CD4-positive, CD25-positive, alpha-beta regulatory T cell (primary cell): ENCODE data around the gene FAM98A. TPM values are rescaled to one million over a fixed set of nuclear protein-coding genes. Genes with fewer than 3 reads are reported as not detected.

Experiments used
- ATAC-seq, 2 donors: fragments of 150-1000 bp; cut with Tn5 transposase; one replicate each; pipeline ENCODE4 v1.10.0; 2021; ENCODE audit warnings: low read depth in 2 of 2, moderate number of reproducible peaks in 2 of 2, moderate library complexity in 1 of 2
- DNase-seq, 3 donors: peaks; one replicate each; pipeline versions ENCODE4 v3.0.0 to v3.0.0-alpha.2; 2012 to 2022; ENCODE audit warnings: mixed read lengths in 1 of 3
- H3K27ac ChIP-seq: one replicate; pipeline ENCODE4 v1.7.0; 2013; ENCODE audit warnings: mild to moderate bottlenecking, low read length; ENCODE audit not compliant: insufficient read depth, poor library complexity, severe bottlenecking
- H3K27me3 ChIP-seq: one replicate; pipeline ENCODE4 v1.7.0; 2013; ENCODE audit warnings: low read length; ENCODE audit not compliant: control insufficient read depth, insufficient read depth
- H3K36me3 ChIP-seq: one replicate; pipeline ENCODE4 v1.7.0; 2013; ENCODE audit warnings: mild to moderate bottlenecking, low read length, moderate library complexity; ENCODE audit not compliant: control insufficient read depth, insufficient read depth
- H3K4me1 ChIP-seq: 2 replicates; pipeline ENCODE4 v1.7.0; 2013; ENCODE audit warnings: mild to moderate bottlenecking, low read length; ENCODE audit not compliant: insufficient read depth, control insufficient read depth, poor library complexity, severe bottlenecking
- H3K4me3 ChIP-seq: one replicate; pipeline ENCODE4 v1.7.0; 2013; ENCODE audit warnings: low read depth, mild to moderate bottlenecking, low read length, moderate library complexity
- H3K9me3 ChIP-seq, 2 experiments: 1 replicate in 1 of 2; 2 replicates in 1 of 2; pipeline ENCODE4 v1.7.0; 2013; ENCODE audit warnings: low read length in 2 of 2, mild to moderate bottlenecking in 1 of 2, moderate library complexity in 1 of 2; ENCODE audit not compliant: control insufficient read depth in 2 of 2
- H3K27ac Mint-ChIP-seq, 3 donors: one replicate each; pipeline ENCODE4 v1.8.0; 2020 to 2022; ENCODE audit warnings: mild to moderate bottlenecking in 3 of 3, mixed read lengths in 3 of 3, moderate library complexity in 2 of 3
- H3K27me3 Mint-ChIP-seq: one replicate; pipeline ENCODE4 v1.8.0; 2022; ENCODE audit warnings: mild to moderate bottlenecking, mixed read lengths
- H3K36me3 Mint-ChIP-seq: one replicate; pipeline ENCODE4 v1.8.0; 2020; ENCODE audit warnings: mixed read lengths
- H3K4me1 Mint-ChIP-seq, 4 donors: one replicate each; pipeline ENCODE4 v1.8.0; 2020 to 2022; ENCODE audit warnings: mixed read lengths in 4 of 4, mild to moderate bottlenecking in 1 of 4
- H3K4me3 Mint-ChIP-seq, 4 donors: one replicate each; pipeline ENCODE4 v1.8.0; 2020 to 2022; ENCODE audit warnings: mild to moderate bottlenecking in 4 of 4, mixed read lengths in 4 of 4, moderate library complexity in 3 of 4
- H3K9me3 Mint-ChIP-seq, 7 donors: one replicate each; pipeline ENCODE4 v1.8.0; 2020 to 2022; ENCODE audit warnings: mixed read lengths in 7 of 7, mild to moderate bottlenecking in 3 of 7, moderate library complexity in 2 of 7
- polyA plus RNA-seq, 4 donors: library from polyadenylated mRNA; unstranded; fragments of 300-500 nt; fragmentation: Illumina TruSeq; gene quantifications; one replicate each; pipeline ENCODE4 v1.2.3, GENCODE V29; 2021
- total RNA-seq: library from RNA; stranded (reverse); gene quantifications from one replicate; pipeline ENCODE4 v1.2.3, GENCODE V29; 2022

Gene FAM98A
- total RNA-seq, result 19.5 TPM
- 10 to 100 TPM; 14.8 to 29.0 (median 20.8) TPM for polyA plus RNA-seq

GRCh38 chr2:33599175-33599942 lies at the start of gene FAM98A:
FAM98A (minus strand) TSS chr2:33599299; CDS start chr2:33599221, 78 bp downstream.
- ATAC-seq (peak; percentile 92 to 95), DNase-seq (peak; percentile 98 to 99 (median 99))

GRCh38 chr2:33645861-33646260 lies 46.8 kb upstream of the FAM98A start:
- Histone ChIP-seq H3K27ac (no peak overlapping the region), H3K4me3 (no peak overlapping the region), H3K9me3 (peaks cover 0 to 2% of the 10 kb centered on the region in 2 experiments), H3K4me1 (no peaks in the 10 kb centered on the region), H3K27me3 (peaks cover 6% of the 10 kb centered on the region), H3K36me3 (no peaks in the 10 kb centered on the region)
- H3K27me3 Mint-ChIP-seq, result peaks cover 5% of the 10 kb centered on the region
- DNase-seq (no peak), ATAC-seq (no peak)
- H3K9me3 Mint-ChIP-seq, result peaks cover 0 to 6% (median 2%) of the 10 kb centered on the region in 7 donors
- H3K36me3 Mint-ChIP-seq, result no peaks in the 10 kb centered on the region
- no peak overlapping the region for H3K27ac Mint-ChIP-seq
- no peak overlapping the region for H3K4me3 Mint-ChIP-seq
- H3K4me1 Mint-ChIP-seq, result no peaks in the 10 kb centered on the region

More at GRCh38 chr2:33599175-33599942, at the start of gene FAM98A:
- H3K9me3 Mint-ChIP-seq, result no peaks in the 10 kb centered on the region
- peaks cover 16 to 43% (median 24%) of the 10 kb centered on the region in 4 donors for H3K4me1 Mint-ChIP-seq
- H3K27me3 ChIP-seq, result no peaks in the 10 kb centered on the region
- H3K27me3 Mint-ChIP-seq, result peaks cover 6% of the 10 kb centered on the region
- H3K36me3 ChIP-seq, result peaks cover 2% of the 10 kb centered on the region
- peaks cover 30% of the 10 kb centered on the region for H3K4me1 ChIP-seq
- H3K36me3 Mint-ChIP-seq, result peaks cover 6% of the 10 kb centered on the region
- H3K27ac ChIP-seq, result peak within 1 kb of the TSS; percentile 83
- H3K9me3 ChIP-seq, result no peaks in the 10 kb centered on the region
- H3K4me3 Mint-ChIP-seq, result peak within 1 kb of the TSS; percentile 95 to 100 (median 98)
- peak within 1 kb of the TSS; percentile 91 for H3K4me3 ChIP-seq
- peak within 1 kb of the TSS; percentile 87 to 97 (median 95) for H3K27ac Mint-ChIP-seq

- H3K9me3 Mint-ChIP-seq, result peaks cover 0 to 6% (median 2%) of the 10 kb centered on the region in 7 donors
- Histone ChIP-seq H3K27me3 (peaks cover 6% of the 10 kb centered on the region), H3K9me3 (peaks cover 0 to 2% of the 10 kb centered on the region in 2 experiments), H3K27ac (no peak overlapping the region), H3K4me1 (no peaks in the 10 kb centered on the region), H3K36me3 (no peaks in the 10 kb centered on the region), H3K4me3 (no peak overlapping the region)
- ATAC-seq, result no peak
- H3K4me1 Mint-ChIP-seq, result no peaks in the 10 kb centered on the region
- DNase-seq, result no peak
- H3K27ac Mint-ChIP-seq, result no peak overlapping the region
- no peak overlapping the region for H3K4me3 Mint-ChIP-seq
- H3K27me3 Mint-ChIP-seq, result peaks cover 5% of the 10 kb centered on the region
- no peaks in the 10 kb centered on the region for H3K36me3 Mint-ChIP-seq
Measured at GRCh38 chr2:33644215-33644614, 45.1 kb upstream of the FAM98A start.

- no peaks in the 10 kb centered on the region for H3K27me3 ChIP-seq
- no peaks in the 10 kb centered on the region for H3K9me3 ChIP-seq
- H3K36me3 ChIP-seq, result no peaks in the 10 kb centered on the region
- H3K4me3 Mint-ChIP-seq, result no peak overlapping the region
- H3K4me1 Mint-ChIP-seq, result no peaks in the 10 kb centered on the region
- H3K27ac ChIP-seq, result no peak overlapping the region
- DNase-seq (no peak), ATAC-seq (no peak)
- H3K4me1 ChIP-seq, result no peaks in the 10 kb centered on the region
- no peaks in the 10 kb centered on the region for H3K36me3 Mint-ChIP-seq
- H3K9me3 Mint-ChIP-seq, result peaks cover 0 to 4% (median 0%) of the 10 kb centered on the region in 7 donors
- no peak overlapping the region for H3K27ac Mint-ChIP-seq
- H3K4me3 ChIP-seq, result no peak overlapping the region
- H3K27me3 Mint-ChIP-seq, result no peaks in the 10 kb centered on the region
Measured at GRCh38 chr2:33636001-33636400, 36.9 kb upstream of the FAM98A start.

GRCh38 chr2:33634261-33634910 lies 35.3 kb upstream of the FAM98A start:
- no peaks in the 10 kb centered on the region for H3K9me3 ChIP-seq
- no peak overlapping the region for H3K27ac Mint-ChIP-seq
- no peak overlapping the region for H3K27ac ChIP-seq
- H3K4me3 ChIP-seq, result no peak overlapping the region
- no peaks in the 10 kb centered on the region for H3K27me3 ChIP-seq
- no peak overlapping the region for H3K4me3 Mint-ChIP-seq
- H3K9me3 Mint-ChIP-seq, result peaks cover 0 to 4% (median 0%) of the 10 kb centered on the region in 7 donors
- H3K36me3 Mint-ChIP-seq, result no peaks in the 10 kb centered on the region
- H3K4me1 ChIP-seq, result no peaks in the 10 kb centered on the region
- H3K27me3 Mint-ChIP-seq, result no peaks in the 10 kb centered on the region
- H3K36me3 ChIP-seq, result no peaks in the 10 kb centered on the region
- DNase-seq (no peak), ATAC-seq (no peak)
- no peaks in the 10 kb centered on the region for H3K4me1 Mint-ChIP-seq

- Mint-ChIP-seq H3K9me3 (peaks cover 0 to 2% (median 0%) of the 10 kb centered on the region in 7 donors), H3K27me3 (no peaks in the 10 kb centered on the region), H3K4me3 (no peak overlapping the region), H3K36me3 (no peaks in the 10 kb centered on the region), H3K4me1 (no peaks in the 10 kb centered on the region), H3K27ac (no peak overlapping the region)
- no peak for ATAC-seq
- H3K4me3 ChIP-seq, result no peak overlapping the region
- DNase-seq, result no peak
- no peaks in the 10 kb centered on the region for H3K27me3 ChIP-seq
- H3K9me3 ChIP-seq, result no peaks in the 10 kb centered on the region
- H3K4me1 ChIP-seq, result no peaks in the 10 kb centered on the region
- H3K27ac ChIP-seq, result no peak overlapping the region
- H3K36me3 ChIP-seq, result no peaks in the 10 kb centered on the region
Measured at GRCh38 chr2:33633315-33633714, 34.2 kb upstream of the FAM98A start.

- H3K27ac Mint-ChIP-seq, result no peak overlapping the region
- H3K27ac ChIP-seq, result no peak overlapping the region
Measured at GRCh38 chr2:33632831-33633230, 33.7 kb upstream of the FAM98A start.

More at GRCh38 chr2:33632831-33633230, 33.7 kb upstream of the FAM98A start:
- Mint-ChIP-seq H3K4me1 (no peaks in the 10 kb centered on the region), H3K36me3 (no peaks in the 10 kb centered on the region), H3K4me3 (no peak overlapping the region), H3K9me3 (peaks cover 0 to 2% (median 0%) of the 10 kb centered on the region in 7 donors), H3K27me3 (no peaks in the 10 kb centered on the region)
- Histone ChIP-seq H3K9me3 (no peaks in the 10 kb centered on the region), H3K4me3 (no peak overlapping the region), H3K27me3 (no peaks in the 10 kb centered on the region), H3K4me1 (no peaks in the 10 kb centered on the region), H3K36me3 (no peaks in the 10 kb centered on the region)
- no peak for DNase-seq
- ATAC-seq, result no peak
